ENCODE measurements around the gene TPI1.
"Not testable (repeated sequence)": the region's sequence is repeated elsewhere in the genome, so short reads cannot be mapped to it uniquely, and the experiment has no call there.

Gene TPI1

GRCh38 chr12:6894321-6894720, 27.0 kb downstream of the TPI1 start:
- no peak for DNase-seq (ENCODE audit: low spot score)

GRCh38 chr12:6896846-6897435, 29.6 kb downstream of the TPI1 start:
- DNase-seq (ENCODE audit: low spot score), result no peak

GRCh38 chr12:6899427-6899826, 32.1 kb downstream of the TPI1 start:
- DNase-seq (ENCODE audit: low spot score), result no peak

GRCh38 chr12:6899837-6900519, 32.6 kb downstream of the TPI1 start:
- DNase-seq (ENCODE audit: low spot score), result peak; percentile 89

GRCh38 chr12:6902448-6902847, 35.1 kb downstream of the TPI1 start:
- DNase-seq (ENCODE audit: low spot score), result no peak

GRCh38 chr12:6903722-6904121, 36.4 kb downstream of the TPI1 start:
- DNase-seq (ENCODE audit: low spot score), result no peak

GRCh38 chr12:6904280-6905276, 37.2 kb downstream of the TPI1 start, which contains the start of gene LRRC23:
Gene LRRC23, plus strand, starts transcription at chr12:6904822. Its CDS starts 812 bp downstream, at chr12:6905634.
- peak; percentile 98 for DNase-seq (ENCODE audit: low spot score)

GRCh38 chr12:6905414-6906040, 38.2 kb downstream of the TPI1 start:
- no peak for DNase-seq (ENCODE audit: low spot score)

- not testable (repeated sequence) for DNase-seq (ENCODE audit: low spot score)
These were observed 40.8 kb downstream of the TPI1 start for GRCh38 chr12:6908141-6908540.

- no peak for DNase-seq (ENCODE audit: low spot score)
These were observed 42.3 kb downstream of the TPI1 start for GRCh38 chr12:6909421-6910145.

- no peak for DNase-seq (ENCODE audit: low spot score)
These were observed 45.0 kb downstream of the TPI1 start for GRCh38 chr12:6912164-6912935.

GRCh38 chr12:6914246-6914946, 47.1 kb downstream of the TPI1 start, which contains the start of gene ENO2:
Gene ENO2, plus strand, starts transcription at chr12:6914580. Its CDS starts 1,253 bp downstream, at chr12:6915833.
- peak; percentile 90 for DNase-seq (ENCODE audit: low spot score)

- peak; percentile 27 for DNase-seq (ENCODE audit: low spot score)
These were observed 47.8 kb downstream of the TPI1 start for GRCh38 chr12:6914947-6915788.

GRCh38 chr12:6915789-6916285, 48.5 kb downstream of the TPI1 start:
- no peak for DNase-seq (ENCODE audit: low spot score)

- no peak for DNase-seq (ENCODE audit: low spot score)
These were observed 49.3 kb downstream of the TPI1 start for GRCh38 chr12:6916426-6917200.

GRCh38 chr12:6917491-6918231, 50.3 kb downstream of the TPI1 start:
- DNase-seq (ENCODE audit: low spot score), result no peak

- DNase-seq (ENCODE audit: low spot score), result no peak
These were observed 52.3 kb downstream of the TPI1 start for GRCh38 chr12:6919588-6919987.

Measured in Ammon's horn (tissue), 1 donor.